A549 (cell line): ENCODE data around the gene ASB2.

Experiments used
- ATOH8 ChIP-seq: fragments of 250-450 bp; sonication (Bioruptor Pico); IDR thresholded peaks from 2 replicates; pipeline ENCODE4 v1.5.0; 2020; ENCODE audit warnings: low read depth, mild to moderate bottlenecking, moderate library complexity
- ESRRA ChIP-seq: fragments of 150-350 bp; IDR thresholded peaks from 2 replicates; pipeline ENCODE4 v1.6.1; 2014; ENCODE audit warnings: mild to moderate bottlenecking, low read length, borderline replicate concordance
- HEYL ChIP-seq: fragments of 250-450 bp; sonication (Bioruptor Pico); IDR thresholded peaks from 2 replicates; pipeline ENCODE4 v1.8.0; 2021; ENCODE audit warnings: mild to moderate bottlenecking, moderate library complexity
- POLR2A ChIP-seq: IDR thresholded peaks from 2 replicates; pipeline ENCODE4 v1.6.1; 2012; ENCODE audit warnings: mild to moderate bottlenecking, low read length
- RAD21 ChIP-seq, 2 experiments: fragments of >200 bp in 1 of 2; sonication (Bioruptor Twin) in 1 of 2; formaldehyde crosslinking in 1 of 2; IDR thresholded peaks in 1 of 2; conservative IDR thresholded peaks in 1 of 2; 2 replicates in 1 of 2; 3 replicates in 1 of 2; pipeline ENCODE4 v1.6.1; 2012 to 2018; ENCODE audit warnings: inconsistent platforms in 1 of 2
- RCOR1 ChIP-seq: fragments of 150-350 bp; IDR thresholded peaks from 2 replicates; pipeline ENCODE4 v1.6.1; 2014; ENCODE audit warnings: antibody characterized with exemption, low read length, low read depth
- TF ChIP-seq, protein P1 (sequence below): fragments of >200 bp; sonication (Bioruptor Twin); formaldehyde crosslinking; IDR thresholded peaks from 3 replicates; pipeline ENCODE4 v1.5.1; 2016
- TF ChIP-seq, protein P2 (sequence below): fragments of 450-650 bp; IDR thresholded peaks from 2 replicates; pipeline ENCODE4 v1.6.1; 2014; ENCODE audit warnings: antibody characterized with exemption
- TF ChIP-seq, protein P3 (sequence below): fragments of 200-600 bp; sonication (generic); IDR thresholded peaks from 2 replicates; pipeline ENCODE4 v1.6.1; 2016; ENCODE audit warnings: antibody characterized with exemption, mild to moderate bottlenecking, moderate library complexity

DNA sequence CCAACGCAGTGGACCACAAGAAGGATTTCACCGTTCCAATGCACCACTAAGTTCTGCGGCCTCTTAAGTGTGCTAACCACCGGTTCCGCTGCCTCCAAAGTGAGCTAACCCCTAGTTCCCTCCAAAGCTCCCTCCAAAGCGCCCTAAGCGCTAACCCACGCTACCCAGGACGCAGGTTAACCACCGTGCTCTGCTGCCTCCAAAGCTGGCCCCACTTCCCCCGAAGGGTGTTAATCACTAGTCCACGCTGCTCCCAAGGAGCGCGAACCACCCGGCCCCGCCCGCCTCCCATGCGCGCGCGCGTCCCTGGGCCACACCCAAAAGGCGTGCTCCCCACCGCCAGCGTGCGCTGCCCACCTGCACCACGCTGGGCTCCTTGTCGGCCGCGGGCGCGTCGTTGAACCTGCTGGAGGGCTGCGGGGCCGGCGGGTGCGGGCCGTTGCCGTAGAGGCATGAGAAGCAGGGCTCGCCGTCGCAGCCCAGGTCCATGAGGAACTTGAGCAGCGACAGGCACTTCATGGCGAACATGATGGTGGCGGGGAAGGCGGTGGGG, 37.5 kb downstream of the ASB2 start:
- TF ChIP-seq, protein P1, sequence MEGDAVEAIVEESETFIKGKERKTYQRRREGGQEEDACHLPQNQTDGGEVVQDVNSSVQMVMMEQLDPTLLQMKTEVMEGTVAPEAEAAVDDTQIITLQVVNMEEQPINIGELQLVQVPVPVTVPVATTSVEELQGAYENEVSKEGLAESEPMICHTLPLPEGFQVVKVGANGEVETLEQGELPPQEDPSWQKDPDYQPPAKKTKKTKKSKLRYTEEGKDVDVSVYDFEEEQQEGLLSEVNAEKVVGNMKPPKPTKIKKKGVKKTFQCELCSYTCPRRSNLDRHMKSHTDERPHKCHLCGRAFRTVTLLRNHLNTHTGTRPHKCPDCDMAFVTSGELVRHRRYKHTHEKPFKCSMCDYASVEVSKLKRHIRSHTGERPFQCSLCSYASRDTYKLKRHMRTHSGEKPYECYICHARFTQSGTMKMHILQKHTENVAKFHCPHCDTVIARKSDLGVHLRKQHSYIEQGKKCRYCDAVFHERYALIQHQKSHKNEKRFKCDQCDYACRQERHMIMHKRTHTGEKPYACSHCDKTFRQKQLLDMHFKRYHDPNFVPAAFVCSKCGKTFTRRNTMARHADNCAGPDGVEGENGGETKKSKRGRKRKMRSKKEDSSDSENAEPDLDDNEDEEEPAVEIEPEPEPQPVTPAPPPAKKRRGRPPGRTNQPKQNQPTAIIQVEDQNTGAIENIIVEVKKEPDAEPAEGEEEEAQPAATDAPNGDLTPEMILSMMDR, result no peak
- TF ChIP-seq, protein P2, sequence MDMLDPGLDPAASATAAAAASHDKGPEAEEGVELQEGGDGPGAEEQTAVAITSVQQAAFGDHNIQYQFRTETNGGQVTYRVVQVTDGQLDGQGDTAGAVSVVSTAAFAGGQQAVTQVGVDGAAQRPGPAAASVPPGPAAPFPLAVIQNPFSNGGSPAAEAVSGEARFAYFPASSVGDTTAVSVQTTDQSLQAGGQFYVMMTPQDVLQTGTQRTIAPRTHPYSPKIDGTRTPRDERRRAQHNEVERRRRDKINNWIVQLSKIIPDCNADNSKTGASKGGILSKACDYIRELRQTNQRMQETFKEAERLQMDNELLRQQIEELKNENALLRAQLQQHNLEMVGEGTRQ, result no peak
- TF ChIP-seq, protein P3, sequence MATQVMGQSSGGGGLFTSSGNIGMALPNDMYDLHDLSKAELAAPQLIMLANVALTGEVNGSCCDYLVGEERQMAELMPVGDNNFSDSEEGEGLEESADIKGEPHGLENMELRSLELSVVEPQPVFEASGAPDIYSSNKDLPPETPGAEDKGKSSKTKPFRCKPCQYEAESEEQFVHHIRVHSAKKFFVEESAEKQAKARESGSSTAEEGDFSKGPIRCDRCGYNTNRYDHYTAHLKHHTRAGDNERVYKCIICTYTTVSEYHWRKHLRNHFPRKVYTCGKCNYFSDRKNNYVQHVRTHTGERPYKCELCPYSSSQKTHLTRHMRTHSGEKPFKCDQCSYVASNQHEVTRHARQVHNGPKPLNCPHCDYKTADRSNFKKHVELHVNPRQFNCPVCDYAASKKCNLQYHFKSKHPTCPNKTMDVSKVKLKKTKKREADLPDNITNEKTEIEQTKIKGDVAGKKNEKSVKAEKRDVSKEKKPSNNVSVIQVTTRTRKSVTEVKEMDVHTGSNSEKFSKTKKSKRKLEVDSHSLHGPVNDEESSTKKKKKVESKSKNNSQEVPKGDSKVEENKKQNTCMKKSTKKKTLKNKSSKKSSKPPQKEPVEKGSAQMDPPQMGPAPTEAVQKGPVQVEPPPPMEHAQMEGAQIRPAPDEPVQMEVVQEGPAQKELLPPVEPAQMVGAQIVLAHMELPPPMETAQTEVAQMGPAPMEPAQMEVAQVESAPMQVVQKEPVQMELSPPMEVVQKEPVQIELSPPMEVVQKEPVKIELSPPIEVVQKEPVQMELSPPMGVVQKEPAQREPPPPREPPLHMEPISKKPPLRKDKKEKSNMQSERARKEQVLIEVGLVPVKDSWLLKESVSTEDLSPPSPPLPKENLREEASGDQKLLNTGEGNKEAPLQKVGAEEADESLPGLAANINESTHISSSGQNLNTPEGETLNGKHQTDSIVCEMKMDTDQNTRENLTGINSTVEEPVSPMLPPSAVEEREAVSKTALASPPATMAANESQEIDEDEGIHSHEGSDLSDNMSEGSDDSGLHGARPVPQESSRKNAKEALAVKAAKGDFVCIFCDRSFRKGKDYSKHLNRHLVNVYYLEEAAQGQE, result no peak
- no peak for TF ChIP-seq ATOH8
- no peak for TF ChIP-seq ESRRA
- no peak for TF ChIP-seq POLR2A
- TF ChIP-seq HEYL (CRISPR knock-in tag), result no peak
- TF ChIP-seq RCOR1, result no peak
- TF ChIP-seq RAD21 (conservative IDR thresholded peaks at IDR 0.05 in 1 of 2, IDR thresholded peaks at IDR 0.05 in 1 of 2), result no peak
